Activated CD8-positive, alpha-beta memory T cell treated with anti-CD3 and anti-CD28 coated beads for 24 hours (primary cell): ENCODE measurements around the gene SLC6A19.

Source experiments
- DNase-seq: peaks from one replicate; pipeline ENCODE4 v3.0.0-alpha.2; 2020

SLC6A19 gene

GRCh38 chr5:1167361-1167727 is 34.1 kb upstream of the SLC6A19 start:
- DNase-seq = no peak

- peak; percentile 85 for DNase-seq
These were observed 33.4 kb upstream of the SLC6A19 start for GRCh38 chr5:1167728-1168709.

- no peak for DNase-seq
These were observed 32.6 kb upstream of the SLC6A19 start for GRCh38 chr5:1168796-1169195.

- no peak for DNase-seq
These were observed 31.9 kb upstream of the SLC6A19 start for GRCh38 chr5:1169211-1170115.

GRCh38 chr5:1171340-1171941 is 30.0 kb upstream of the SLC6A19 start:
- DNase-seq = no peak

GRCh38 chr5:1172007-1172581 is 29.3 kb upstream of the SLC6A19 start:
- no peak for DNase-seq

- DNase-seq = peak; percentile 67
These were observed 28.6 kb upstream of the SLC6A19 start for GRCh38 chr5:1172670-1173404.

- no peak for DNase-seq
These were observed 27.8 kb upstream of the SLC6A19 start for GRCh38 chr5:1173485-1174070.

GRCh38 chr5:1174122-1174936 is 27.1 kb upstream of the SLC6A19 start:
- peak; percentile 81 for DNase-seq

GRCh38 chr5:1175015-1175414 is 26.4 kb upstream of the SLC6A19 start:
- no peak for DNase-seq

- no peak for DNase-seq
These were observed 25.5 kb upstream of the SLC6A19 start for GRCh38 chr5:1175801-1176472.

- no peak for DNase-seq
These were observed 24.7 kb upstream of the SLC6A19 start for GRCh38 chr5:1176473-1177391.

- no peak for DNase-seq
These were observed 23.4 kb upstream of the SLC6A19 start for GRCh38 chr5:1177826-1178528.

GRCh38 chr5:1178529-1179382 is 22.6 kb upstream of the SLC6A19 start:
- no peak for DNase-seq

GRCh38 chr5:1179383-1179715 is 22.0 kb upstream of the SLC6A19 start:
- DNase-seq = no peak

- DNase-seq = no peak
These were observed 21.3 kb upstream of the SLC6A19 start for GRCh38 chr5:1180096-1180495.

- DNase-seq = no peak
These were observed 20.5 kb upstream of the SLC6A19 start for GRCh38 chr5:1180841-1181271.
